Measurements from ENCODE around the gene CLMN.

DNA sequence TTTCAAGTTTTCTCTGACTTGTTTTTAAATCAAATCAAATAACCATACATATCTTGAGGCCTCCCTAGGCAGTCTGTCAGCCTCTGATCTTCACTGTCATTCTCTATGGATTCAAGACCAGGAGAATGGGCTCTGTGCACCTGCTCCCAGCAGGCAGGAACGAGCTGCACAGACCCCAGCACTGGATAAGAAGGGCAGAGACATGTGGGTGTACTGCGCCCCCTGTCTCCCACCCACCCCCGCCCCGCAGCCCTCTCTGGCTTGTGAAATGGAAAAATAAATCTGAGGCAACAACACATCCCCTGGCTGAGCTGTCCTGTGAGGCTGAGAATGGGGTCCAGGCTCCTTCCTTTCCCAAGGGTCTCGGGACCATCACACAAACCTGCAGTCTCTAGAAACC lies 26.3 kb downstream of the CLMN start:
- TF ChIP-seq FOXP2 (optimal IDR thresholded peaks at IDR 0.05; ENCODE audit: control extremely low read depth, extremely low read length, insufficient read depth) = no peak
- no peak for TF ChIP-seq EZH2 (IDR thresholded peaks at IDR 0.05)
